ENCODE data around the gene TRABD2B.
"Not testable (repeated sequence)": the region's sequence is repeated elsewhere in the genome, so short reads cannot be mapped to it uniquely, and the experiment has no call there.

The TRABD2B gene

DNA sequence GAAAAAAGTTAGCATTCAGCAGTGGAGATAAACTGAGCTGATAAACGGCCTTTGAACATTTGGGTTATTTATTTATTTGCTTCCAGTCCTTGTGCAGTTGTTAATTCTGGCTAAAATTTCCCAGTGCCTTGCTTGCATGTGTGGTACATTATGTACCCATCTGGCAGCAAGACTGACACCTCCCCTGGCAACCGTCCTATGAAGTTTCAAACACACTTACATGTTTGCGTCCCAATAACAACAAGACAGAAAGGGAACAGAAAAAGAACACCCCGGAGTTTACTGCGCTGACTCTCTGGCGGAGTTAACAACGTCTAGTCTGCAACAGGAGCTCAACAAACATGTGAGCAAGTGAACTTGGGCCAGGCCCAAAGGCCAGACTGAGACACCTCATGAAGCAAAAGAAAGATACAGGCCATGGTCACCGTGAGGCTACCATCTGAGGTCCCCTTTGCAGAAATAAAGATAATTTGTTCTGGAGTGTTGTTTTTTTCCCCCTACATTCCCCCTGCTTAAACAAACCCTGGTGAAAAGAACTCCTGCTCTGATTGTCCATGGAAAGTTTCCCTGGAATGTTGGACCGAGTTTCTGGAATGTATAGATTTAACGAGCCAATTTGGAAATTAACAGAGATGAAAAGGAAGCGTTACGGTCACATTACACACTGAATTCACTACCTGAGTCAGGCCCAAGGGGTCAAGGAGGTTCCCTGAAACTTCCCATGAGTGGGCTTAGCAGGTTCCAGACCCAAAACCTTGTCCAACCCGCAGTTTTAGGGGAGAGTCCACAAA lies 33.4 kb downstream of the TRABD2B start:
- no peak for FAIRE-seq

GRCh38 chr1:47962750-47963492 lies 34.3 kb downstream of the TRABD2B start:
- FAIRE-seq: no peak

DNA sequence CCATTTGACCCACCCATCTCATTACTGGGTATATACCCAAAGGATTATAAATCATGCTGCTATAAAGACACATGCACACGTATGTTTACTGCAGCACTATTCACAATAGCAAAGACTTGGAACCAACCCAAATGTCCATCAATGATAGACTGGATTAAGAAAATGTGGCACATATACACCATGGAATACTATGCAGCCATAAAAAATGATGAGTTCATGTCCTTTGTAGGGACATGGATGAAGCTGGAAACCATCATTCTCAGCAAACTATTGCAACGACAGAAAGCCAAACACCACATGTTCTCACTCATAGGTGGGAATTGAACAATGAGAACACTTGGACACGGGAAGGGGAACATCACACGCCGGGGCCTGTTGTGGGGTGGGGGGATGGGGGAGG lies 35.4 kb downstream of the TRABD2B start:
- not testable (repeated sequence) for FAIRE-seq

- FAIRE-seq: not testable (repeated sequence)
These were observed 40.7 kb downstream of the TRABD2B start for GRCh38 chr1:47956491-47956890.

DNA sequence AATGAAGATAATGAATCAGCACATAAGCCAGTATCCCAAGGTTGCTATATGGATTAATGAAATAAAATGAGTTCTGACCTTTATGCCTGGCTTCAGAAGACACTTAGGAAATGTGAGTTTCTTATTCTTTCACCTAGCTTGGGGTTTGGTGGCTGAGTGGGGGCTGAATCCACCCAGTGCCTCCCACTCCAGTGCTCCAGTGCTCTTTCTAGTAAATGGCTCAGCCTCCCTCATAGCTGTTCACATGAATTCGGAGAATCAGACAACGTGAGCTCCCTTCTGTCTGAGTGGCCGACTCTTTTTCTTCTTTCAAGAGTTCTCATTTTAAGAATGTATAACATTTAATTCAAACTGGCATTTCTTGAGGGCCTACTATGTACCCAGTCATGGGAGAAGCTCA lies 43.5 kb downstream of the TRABD2B start:
- FAIRE-seq: no peak

GRCh38 chr1:47951545-47952235 lies 45.5 kb downstream of the TRABD2B start:
- no peak for FAIRE-seq

DNA sequence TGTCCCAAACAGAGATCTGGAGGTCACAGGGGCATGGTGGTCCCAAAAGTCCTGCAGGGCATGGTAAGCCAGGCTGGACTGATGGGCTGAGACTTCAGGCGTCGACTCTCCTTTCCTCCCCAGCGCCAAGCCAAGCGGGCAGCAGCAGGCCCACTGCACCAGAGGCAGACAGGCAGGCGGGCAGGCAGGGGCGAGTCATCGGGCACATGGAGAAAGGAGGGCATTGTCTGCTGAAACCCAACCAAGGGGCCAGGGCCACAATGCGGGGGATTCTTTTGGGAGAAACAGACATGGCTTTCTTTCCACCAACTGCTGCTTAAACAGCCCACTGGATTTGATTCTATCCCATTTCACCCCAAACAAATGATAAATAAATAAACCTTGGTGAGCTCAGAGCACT lies 46.2 kb downstream of the TRABD2B start:
- FAIRE-seq: no peak

DNA sequence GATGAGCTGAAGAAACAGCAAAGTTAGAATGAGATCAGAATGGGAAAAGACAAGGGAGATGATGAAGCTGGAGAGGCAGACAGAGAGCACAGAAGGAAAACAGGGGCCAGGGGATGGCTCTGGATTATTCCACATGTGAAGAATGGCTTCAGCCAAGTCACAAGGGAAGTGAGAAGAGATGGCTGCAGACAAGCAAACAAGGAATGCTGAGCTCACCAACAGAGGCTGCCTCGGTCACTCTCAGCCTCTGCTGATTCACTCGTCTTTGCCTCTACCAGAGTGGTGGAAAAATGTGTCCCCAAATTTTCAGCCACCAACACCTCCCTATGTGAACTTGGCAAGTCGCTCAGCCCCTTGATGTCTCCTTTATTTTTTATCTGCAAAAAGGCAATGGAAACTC lies 46.7 kb downstream of the TRABD2B start:
- no peak for FAIRE-seq

DNA sequence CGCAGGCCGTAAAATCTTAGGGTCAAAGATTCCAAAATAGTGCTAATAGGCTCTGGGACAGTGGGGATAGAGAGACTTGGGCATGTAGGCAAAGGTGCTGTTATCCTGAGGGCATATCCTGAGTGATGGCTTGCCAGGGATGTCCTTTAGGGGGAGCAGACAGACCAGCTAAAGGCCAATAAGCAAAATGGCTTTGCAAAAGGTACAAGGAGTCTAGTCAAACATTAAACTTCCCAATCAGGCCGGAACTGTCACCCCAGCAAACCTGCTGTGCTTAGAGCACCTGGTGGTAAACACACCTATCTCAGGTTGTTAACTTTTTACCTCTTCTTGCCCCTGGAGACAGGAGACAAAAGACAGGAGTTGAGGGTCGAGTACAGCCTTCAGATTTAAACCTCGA lies 49.1 kb downstream of the TRABD2B start:
- no peak for FAIRE-seq

DNA sequence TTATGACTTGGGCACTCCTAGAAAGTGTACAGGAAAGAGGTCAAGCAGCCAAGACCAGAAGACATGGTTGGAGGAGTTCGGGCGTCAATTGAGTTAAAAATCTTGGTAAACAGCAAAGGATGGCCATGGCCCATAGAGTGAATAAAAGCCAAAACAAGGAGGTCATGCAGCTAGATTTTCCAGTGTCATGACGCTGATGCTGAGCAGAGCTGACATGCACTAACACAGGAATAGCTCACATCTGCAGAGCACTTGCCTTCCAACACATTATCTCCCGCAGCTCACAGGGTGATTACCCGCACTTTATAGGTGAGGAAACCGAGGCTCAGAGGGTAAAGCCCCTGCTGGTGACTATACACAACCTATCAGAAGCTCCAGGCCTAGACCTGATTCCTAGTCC lies 49.7 kb downstream of the TRABD2B start:
- FAIRE-seq: no peak

- FAIRE-seq: no peak
These were observed 52.6 kb downstream of the TRABD2B start for GRCh38 chr1:47944561-47944960.

- no peak for FAIRE-seq
These were observed 55.0 kb downstream of the TRABD2B start for GRCh38 chr1:47942240-47942629.

DNA sequence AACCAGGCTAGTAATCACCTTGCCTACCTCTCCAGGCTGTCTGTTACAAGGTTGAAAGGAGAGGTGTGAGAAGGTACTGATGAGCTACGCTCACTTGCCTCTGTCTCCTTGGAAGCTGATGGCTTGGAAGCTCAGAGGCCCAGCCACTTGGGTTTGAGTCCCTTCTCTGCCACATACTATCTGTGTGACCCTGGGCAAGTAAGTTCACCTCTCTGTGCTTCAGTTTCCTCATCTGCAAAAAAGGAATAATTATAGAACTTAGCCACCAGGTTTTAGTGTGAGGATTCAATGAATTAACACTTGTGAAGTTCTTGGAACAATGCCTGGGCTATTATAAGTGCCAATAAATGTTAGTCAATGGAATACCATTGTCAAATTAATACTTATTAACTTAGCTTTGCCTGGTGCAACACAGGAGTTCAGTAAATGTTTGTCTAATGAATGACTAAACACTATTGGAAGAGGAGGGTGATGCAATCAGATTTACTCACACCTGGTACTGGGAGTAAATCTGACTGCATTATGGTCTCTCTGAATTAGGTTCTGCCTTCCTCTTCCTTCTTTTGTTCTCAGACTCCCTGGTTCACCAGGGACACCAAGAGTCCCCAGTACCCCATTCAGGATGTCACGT lies 55.5 kb downstream of the TRABD2B start:
- FAIRE-seq: no peak

DNA sequence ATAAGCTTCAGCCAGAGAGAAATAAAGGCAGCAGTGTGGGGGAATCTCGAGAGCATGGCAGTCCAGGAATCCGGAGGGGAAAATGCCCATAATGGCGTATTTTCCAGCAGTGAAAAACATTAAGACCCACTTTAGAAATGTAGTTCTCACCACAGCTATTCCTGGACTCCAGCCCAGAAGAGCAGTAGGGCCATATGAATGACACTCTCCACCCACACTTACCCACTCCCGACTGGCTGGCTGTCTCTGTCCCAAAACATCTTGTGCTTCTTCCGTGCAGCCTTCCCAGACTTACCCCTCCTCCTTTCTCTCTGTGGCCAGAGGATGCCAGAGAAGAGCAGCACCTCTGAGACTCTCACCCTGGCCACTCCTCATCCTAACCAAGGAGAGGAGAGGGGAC lies 56.4 kb downstream of the TRABD2B start:
- FAIRE-seq: no peak

DNA sequence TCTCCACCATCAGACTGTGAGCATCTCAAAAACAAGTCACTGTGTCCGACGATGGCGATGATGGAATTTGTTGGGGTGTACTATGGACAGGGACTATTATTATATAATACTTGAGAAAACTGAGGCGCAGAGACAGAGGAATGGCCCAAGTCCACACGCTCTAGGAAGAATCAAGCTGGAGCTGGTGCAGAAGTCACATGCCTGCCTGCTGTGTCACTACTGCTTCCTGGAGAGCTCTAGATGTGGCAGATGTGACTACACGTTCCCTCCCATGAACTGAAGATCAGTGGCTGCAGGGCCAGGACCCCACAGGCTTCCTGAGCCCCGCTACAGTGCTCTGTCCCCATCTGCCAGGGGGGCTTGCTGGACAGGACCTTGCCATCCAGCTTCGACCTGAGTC lies 56.9 kb downstream of the TRABD2B start:
- FAIRE-seq: no peak

DNA sequence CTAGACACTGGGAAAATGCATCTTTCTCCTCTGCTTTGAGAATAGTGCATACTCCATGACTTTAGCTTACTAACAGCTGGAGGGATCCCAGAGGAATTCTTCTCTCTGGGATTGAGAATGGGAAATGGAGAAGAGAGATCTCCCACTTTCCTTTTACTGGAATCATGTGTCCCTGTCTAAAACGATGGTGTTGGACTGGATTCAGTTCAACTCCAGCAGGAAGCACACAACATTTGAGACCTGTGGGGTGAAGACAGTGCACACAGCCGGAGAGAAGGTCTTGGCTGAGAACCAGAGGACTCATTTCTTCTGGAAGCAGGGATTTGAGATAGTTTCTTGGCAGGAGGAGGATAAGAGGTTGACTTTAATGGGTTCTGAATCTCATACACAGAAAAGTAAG lies 58.7 kb downstream of the TRABD2B start:
- no peak for FAIRE-seq

DNA sequence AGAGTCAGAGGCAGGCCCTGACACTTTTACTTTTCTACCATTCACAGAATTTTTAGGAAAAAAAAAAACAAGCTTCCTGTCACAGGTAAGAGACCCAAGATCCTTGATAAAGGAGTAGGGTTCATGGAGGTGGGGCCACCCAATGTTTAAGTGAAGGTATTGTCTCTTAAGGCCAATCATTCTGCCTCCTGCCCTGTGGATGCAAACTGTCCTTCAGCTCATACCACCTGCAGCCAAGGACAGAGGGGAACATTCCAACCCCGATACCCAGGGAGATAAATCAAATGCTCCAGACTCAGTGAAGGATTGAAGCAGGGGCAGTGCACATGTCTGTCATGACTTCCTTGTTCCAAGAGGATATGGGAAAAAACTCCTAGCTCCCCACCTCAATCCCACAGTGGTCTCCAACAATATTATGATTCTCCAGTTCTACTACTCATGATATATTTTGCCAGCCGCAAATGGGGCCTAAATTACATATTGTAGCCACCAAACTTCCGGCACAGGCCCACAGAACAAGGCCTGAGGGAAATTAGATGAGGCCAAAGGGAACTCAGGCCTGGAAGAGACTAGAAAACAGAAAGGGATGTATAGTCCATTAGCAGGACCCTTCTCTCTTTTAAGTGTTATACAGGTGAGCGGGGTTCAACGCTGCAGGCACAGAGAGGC lies 59.5 kb downstream of the TRABD2B start:
- no peak for FAIRE-seq

- no peak for FAIRE-seq
These were observed 60.2 kb downstream of the TRABD2B start for GRCh38 chr1:47936916-47937551.

DNA sequence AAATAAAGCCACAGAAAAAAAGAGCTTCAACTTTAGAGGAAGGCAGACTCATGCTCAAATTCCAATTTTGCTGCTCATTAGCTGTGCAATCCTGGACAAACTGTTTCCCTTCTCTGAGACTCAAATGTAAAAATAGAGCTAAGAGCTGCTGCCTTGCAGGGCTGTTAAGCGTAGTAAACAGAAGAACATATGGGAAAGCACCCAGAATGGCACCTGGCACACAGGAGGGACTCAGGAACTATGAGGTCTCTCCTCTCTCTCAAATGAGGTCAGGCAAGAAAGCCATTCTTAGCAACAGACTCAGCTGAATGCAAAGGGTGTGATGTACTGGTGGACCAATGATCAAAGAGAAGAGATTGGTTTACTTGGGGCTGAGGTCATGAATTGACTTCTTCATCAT lies 61.3 kb downstream of the TRABD2B start:
- no peak for FAIRE-seq

DNA sequence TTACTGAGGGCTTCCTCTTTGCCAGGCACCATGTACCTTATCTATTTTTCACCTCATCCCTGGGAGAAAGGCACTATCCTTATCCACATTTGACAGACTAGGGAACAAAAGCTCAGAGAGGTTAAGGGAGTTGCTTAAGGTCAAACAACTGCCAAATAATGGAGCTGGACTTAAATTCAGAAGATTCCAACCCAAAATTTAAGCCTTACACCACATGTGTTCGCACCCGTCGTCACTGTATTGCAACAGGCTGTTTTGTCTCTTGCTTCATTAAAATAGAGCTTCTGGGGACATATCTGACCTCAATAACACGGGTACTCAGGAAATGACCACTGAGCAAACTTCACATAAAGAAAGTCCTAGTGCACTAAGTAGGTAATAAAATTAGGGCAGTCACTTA lies 62.0 kb downstream of the TRABD2B start:
- no peak for FAIRE-seq

DNA sequence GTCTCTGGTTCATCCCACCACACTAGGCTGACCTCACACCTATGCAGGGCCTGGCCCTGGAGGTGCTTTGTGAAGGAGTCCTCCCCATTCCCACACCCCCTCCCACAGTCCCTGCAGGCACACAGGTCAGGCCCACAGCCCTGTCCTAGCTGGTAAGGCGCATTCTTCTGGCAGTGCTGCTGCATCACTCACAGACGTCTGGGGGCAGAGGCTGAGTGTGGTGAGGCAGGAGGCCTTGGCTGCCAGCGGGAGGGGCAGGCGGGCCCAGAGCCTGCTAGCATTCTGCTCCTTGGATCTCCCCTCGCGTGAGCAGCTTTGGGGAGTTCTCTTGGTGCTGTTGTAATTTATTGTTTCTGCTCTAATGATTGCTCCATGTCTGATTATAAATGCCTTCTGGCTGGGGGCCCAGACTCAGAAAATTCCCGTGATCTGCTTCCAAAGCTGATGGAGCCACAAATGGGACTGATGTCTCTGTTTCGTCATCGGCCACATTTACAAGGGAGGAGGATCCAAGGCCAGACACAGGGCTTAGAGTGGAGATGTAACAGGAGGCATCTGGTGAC lies 62.9 kb downstream of the TRABD2B start:
- FAIRE-seq: no peak

- no peak for FAIRE-seq
These were observed 64.4 kb downstream of the TRABD2B start for GRCh38 chr1:47932743-47933142.
